ENCODE data around the gene SLC34A1.

Gene SLC34A1

DNA sequence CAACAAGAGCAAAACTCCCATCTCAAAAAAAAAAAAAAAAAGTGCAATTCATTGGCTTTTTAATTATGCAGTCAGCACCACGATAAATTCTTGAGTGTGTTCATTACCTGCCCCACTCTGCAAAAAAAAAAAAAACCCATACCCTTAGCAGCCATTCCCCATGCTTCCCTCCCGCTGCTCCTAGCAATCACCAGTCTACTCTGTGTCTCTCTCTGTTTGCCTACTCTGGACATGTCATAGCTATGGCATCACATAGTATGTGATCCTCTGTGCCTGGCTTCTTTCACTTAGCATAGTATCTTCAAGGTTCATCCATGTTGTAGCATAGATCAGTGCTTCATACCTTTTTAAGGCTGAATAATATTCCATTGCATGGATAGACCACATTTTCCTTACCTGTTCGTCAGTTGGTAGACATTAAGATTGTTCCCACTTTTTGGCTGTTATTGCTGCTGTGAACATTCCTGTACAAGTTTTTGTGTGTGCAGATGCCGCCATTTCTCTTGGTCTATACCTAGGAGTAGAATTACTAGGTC lies 55.4 kb downstream of the SLC34A1 start:
- Histone ChIP-seq H4K20me1 (ENCODE audit: insufficient read depth, low read length) (no peaks in the 10 kb centered on the region), H3K27ac (ENCODE audit: low read depth, low read length, poor library complexity, severe bottlenecking) (no peak overlapping the region), H3K36me3 (ENCODE audit: insufficient read depth, low read length) (peaks cover 67% of the 10 kb centered on the region), H3K4me1 (ENCODE audit: insufficient read depth, low read length, severe bottlenecking) (no peaks in the 10 kb centered on the region), H3K9ac (ENCODE audit: low read length) (no peak overlapping the region), H3K4me2 (ENCODE audit: low read length) (no peak overlapping the region), H3K27me3 (ENCODE audit: insufficient read depth, low read length) (no peaks in the 10 kb centered on the region), H3K9me3 (ENCODE audit: low read length) (no peaks in the 10 kb centered on the region), H3F3A (ENCODE audit: insufficient read depth, low read length) (no peaks in the 10 kb centered on the region), H3K79me2 (ENCODE audit: insufficient read depth, low read length) (no peaks in the 10 kb centered on the region), H2AFZ (ENCODE audit: low read length) (no peak overlapping the region), H3K4me3 (ENCODE audit: low read depth, low read length, poor library complexity, severe bottlenecking) (no peak overlapping the region), H3K9me2 (ENCODE audit: low read depth, low read length) (no peaks in the 10 kb centered on the region)
- TF ChIP-seq, protein P1, sequence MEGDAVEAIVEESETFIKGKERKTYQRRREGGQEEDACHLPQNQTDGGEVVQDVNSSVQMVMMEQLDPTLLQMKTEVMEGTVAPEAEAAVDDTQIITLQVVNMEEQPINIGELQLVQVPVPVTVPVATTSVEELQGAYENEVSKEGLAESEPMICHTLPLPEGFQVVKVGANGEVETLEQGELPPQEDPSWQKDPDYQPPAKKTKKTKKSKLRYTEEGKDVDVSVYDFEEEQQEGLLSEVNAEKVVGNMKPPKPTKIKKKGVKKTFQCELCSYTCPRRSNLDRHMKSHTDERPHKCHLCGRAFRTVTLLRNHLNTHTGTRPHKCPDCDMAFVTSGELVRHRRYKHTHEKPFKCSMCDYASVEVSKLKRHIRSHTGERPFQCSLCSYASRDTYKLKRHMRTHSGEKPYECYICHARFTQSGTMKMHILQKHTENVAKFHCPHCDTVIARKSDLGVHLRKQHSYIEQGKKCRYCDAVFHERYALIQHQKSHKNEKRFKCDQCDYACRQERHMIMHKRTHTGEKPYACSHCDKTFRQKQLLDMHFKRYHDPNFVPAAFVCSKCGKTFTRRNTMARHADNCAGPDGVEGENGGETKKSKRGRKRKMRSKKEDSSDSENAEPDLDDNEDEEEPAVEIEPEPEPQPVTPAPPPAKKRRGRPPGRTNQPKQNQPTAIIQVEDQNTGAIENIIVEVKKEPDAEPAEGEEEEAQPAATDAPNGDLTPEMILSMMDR (IDR thresholded peaks at IDR 0.05; ENCODE audit: low read length): no peak
- no peak for TF ChIP-seq EZH2 (IDR thresholded peaks at IDR 0.05; ENCODE audit: borderline replicate concordance, low read length)

DNA sequence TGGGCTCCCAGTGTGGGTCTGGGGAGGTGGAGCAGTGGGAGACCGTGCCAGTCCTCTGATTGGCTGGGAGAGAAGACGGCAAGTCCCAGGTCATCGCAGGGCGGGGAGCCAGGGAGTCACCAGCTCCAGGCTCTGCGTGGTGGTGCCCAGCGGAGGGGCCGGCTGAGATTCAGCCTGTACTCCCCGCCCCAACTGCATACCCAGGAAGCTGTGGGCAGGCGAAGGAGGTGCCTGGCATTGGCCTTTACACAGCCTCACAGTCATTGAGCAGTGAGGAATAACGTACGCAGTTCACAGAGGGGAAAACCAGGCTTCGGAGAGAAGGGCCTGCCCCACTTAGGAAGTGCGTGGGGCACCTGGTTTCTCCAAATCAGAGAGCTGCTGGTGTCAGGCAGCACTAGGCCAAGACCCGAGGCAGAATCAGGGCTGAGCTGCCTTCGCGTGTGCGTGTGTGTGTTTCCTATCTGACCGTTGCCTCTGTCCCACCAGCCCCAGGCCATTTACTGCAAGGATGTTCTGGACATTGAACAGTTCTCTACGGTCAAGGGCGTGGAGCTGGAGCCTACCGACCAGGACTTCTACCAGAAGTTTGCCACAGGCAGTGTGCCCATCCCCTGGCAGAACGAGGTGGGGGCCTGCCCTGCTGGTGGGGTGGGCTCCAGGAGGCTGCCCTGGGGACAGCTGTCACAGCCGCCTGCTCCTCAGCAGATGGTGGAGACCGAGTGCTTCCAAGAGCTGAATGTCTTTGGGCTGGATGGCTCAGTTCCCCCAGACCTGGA lies 56.2 kb downstream of the SLC34A1 start:
- Histone ChIP-seq H3K9ac (ENCODE audit: low read length) (no peak overlapping the region), H3K4me1 (ENCODE audit: insufficient read depth, low read length, severe bottlenecking) (peaks cover 1% of the 10 kb centered on the region), H3K9me3 (ENCODE audit: low read length) (no peaks in the 10 kb centered on the region), H3K36me3 (ENCODE audit: insufficient read depth, low read length) (peaks cover 59% of the 10 kb centered on the region), H3K9me2 (ENCODE audit: low read depth, low read length) (no peaks in the 10 kb centered on the region), H4K20me1 (ENCODE audit: insufficient read depth, low read length) (no peaks in the 10 kb centered on the region), H3K79me2 (ENCODE audit: insufficient read depth, low read length) (no peaks in the 10 kb centered on the region), H3F3A (ENCODE audit: insufficient read depth, low read length) (no peaks in the 10 kb centered on the region), H3K27ac (ENCODE audit: low read depth, low read length, poor library complexity, severe bottlenecking) (no peak overlapping the region), H3K27me3 (ENCODE audit: insufficient read depth, low read length) (no peaks in the 10 kb centered on the region), H2AFZ (ENCODE audit: low read length) (no peak overlapping the region), H3K4me3 (ENCODE audit: low read depth, low read length, poor library complexity, severe bottlenecking) (no peak overlapping the region), H3K4me2 (ENCODE audit: low read length) (no peak overlapping the region)
- TF ChIP-seq, protein P1 (IDR thresholded peaks at IDR 0.05; ENCODE audit: low read length): no peak
- no peak for TF ChIP-seq EZH2 (IDR thresholded peaks at IDR 0.05; ENCODE audit: borderline replicate concordance, low read length)

DNA sequence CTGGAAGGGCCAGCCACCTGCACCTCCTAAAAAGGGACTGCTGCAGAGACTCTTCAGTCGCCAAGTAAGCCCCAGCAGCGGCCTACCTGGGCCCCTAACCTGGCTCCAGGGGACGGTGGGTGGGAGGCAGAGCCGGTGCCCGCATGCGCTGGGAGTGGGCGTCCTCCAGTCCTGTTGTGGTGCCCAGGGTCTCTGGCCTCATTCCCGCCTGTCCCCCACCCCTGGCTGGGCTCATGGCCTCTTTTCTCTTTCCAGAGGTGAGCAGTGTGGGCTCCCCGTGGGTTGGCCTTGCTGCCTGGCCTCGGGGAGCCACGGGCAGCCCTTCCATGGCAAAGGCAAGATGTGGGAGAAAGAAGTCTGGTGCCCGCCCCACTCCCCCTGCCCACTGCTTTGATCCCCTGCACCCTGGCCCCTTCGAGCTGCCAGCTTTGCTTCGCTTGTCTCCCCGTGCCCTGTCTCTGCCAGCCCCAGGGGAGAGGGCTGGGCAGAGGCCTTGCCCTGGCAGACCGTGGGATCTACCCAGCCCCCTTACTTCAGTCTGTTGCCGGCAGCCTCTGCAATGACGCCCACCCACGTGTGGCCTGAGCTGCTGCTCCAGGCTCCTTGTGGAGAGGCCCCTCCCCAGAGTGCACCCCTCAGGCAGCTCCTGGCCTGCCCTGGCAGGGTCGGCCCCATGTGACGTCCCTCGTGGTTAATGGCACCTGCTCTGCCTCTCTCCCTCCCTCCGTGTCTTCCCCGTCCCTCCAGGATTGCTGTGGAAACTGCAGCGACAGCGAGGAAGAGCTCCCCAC lies 57.0 kb downstream of the SLC34A1 start:
- H3K9me2 ChIP-seq (ENCODE audit: low read depth, low read length): no peaks in the 10 kb centered on the region
- no peaks in the 10 kb centered on the region for H3K9me3 ChIP-seq (ENCODE audit: low read length)
- peaks cover 9% of the 10 kb centered on the region for H3K4me1 ChIP-seq (ENCODE audit: insufficient read depth, low read length, severe bottlenecking)
- H3K9ac ChIP-seq (ENCODE audit: low read length): no peak overlapping the region
- TF ChIP-seq, protein P1 (IDR thresholded peaks at IDR 0.05; ENCODE audit: low read length): no peak
- no peak for TF ChIP-seq EZH2 (IDR thresholded peaks at IDR 0.05; ENCODE audit: borderline replicate concordance, low read length)
- no peak overlapping the region for H3K4me2 ChIP-seq (ENCODE audit: low read length)
- no peak overlapping the region for H3K27ac ChIP-seq (ENCODE audit: low read depth, low read length, poor library complexity, severe bottlenecking)
- H3K27me3 ChIP-seq (ENCODE audit: insufficient read depth, low read length): no peaks in the 10 kb centered on the region
- H3F3A ChIP-seq (ENCODE audit: insufficient read depth, low read length): no peaks in the 10 kb centered on the region
- H2AFZ ChIP-seq (ENCODE audit: low read length): no peak overlapping the region
- H3K36me3 ChIP-seq (ENCODE audit: insufficient read depth, low read length): peaks cover 52% of the 10 kb centered on the region
- no peak overlapping the region for H3K4me3 ChIP-seq (ENCODE audit: low read depth, low read length, poor library complexity, severe bottlenecking)
- H4K20me1 ChIP-seq (ENCODE audit: insufficient read depth, low read length): no peaks in the 10 kb centered on the region
- no peaks in the 10 kb centered on the region for H3K79me2 ChIP-seq (ENCODE audit: insufficient read depth, low read length)

All from OCI-LY1 (cell line).